Lung (tissue), 12 donors: Measurements from ENCODE around the gene HLA-DRA. TPM values are rescaled to one million over a fixed set of nuclear protein-coding genes. Genes with fewer than 3 reads are reported as not detected.
A peak's percentile ranks its signal among the peaks of the same experiment; 100 is the strongest.

ENCODE experiments used
- ATAC-seq: fragments of 200-7000 bp; cut with Tn5 transposase; one replicate; pipeline ENCODE4 v1.9.1; 2020; ENCODE audit warnings: moderate number of reproducible peaks; ENCODE audit not compliant: insufficient read depth, low FRiP score
- DNase-seq, 3 donors: peaks; one replicate each; pipeline ENCODE4 v3.0.0-alpha.2; 2013 to 2017
- H3K27ac ChIP-seq, 2 donors: one replicate each; pipeline ENCODE4 v1.5.1; 2013; ENCODE audit warnings: mild to moderate bottlenecking in 2 of 2, moderate library complexity in 2 of 2, control low read depth in 1 of 2, inconsistent platforms in 1 of 2, low read depth in 1 of 2, low read length in 1 of 2
- H3K27me3 ChIP-seq, 3 donors: one replicate each; pipeline ENCODE4 v1.5.1; 2013; ENCODE audit warnings: low read length in 2 of 3; ENCODE audit not compliant: control insufficient read depth in 3 of 3, insufficient read depth in 3 of 3
- H3K36me3 ChIP-seq, 4 donors: one replicate each; pipeline ENCODE4 v1.5.1; 2013; ENCODE audit warnings: low read length in 4 of 4, mild to moderate bottlenecking in 1 of 4, moderate library complexity in 1 of 4; ENCODE audit not compliant: control insufficient read depth in 4 of 4, insufficient read depth in 4 of 4
- H3K4me1 ChIP-seq, 5 donors: one replicate each; pipeline ENCODE4 v1.5.1; 2013; ENCODE audit warnings: low read length in 5 of 5, mild to moderate bottlenecking in 2 of 5, moderate library complexity in 1 of 5; ENCODE audit not compliant: control insufficient read depth in 5 of 5, insufficient read depth in 5 of 5
- H3K4me3 ChIP-seq: one replicate; pipeline ENCODE4 v1.5.1; 2013; ENCODE audit warnings: mild to moderate bottlenecking, control low read depth, moderate library complexity
- H3K9ac ChIP-seq, 2 donors: one replicate each; pipeline ENCODE4 v1.5.1; 2013; ENCODE audit warnings: low read length in 2 of 2, control low read depth in 1 of 2; ENCODE audit not compliant: insufficient read depth in 1 of 2
- H3K9me3 ChIP-seq, 4 donors: one replicate each; pipeline ENCODE4 v1.5.1; 2013; ENCODE audit warnings: low read length in 3 of 4, mild to moderate bottlenecking in 1 of 4, moderate library complexity in 1 of 4; ENCODE audit not compliant: control insufficient read depth in 4 of 4, insufficient read depth in 3 of 4
- WGBS, 2 donors: extraction: QIAGEN DNeasy Blood & Tissue Kit; methylation state at CpG; one replicate each; pipeline ENCODE4 v1.1.7; 2013; 5-methylcytosine and 5-hydroxymethylcytosine counted together
- polyA plus RNA-seq, 2 donors: library from polyadenylated mRNA; stranded (reverse); fragments of 200-250 nt; gene quantifications; one replicate each; pipeline ENCODE4 v1.2.1, GENCODE V29; 2013
- total RNA-seq, 2 donors: library from RNA; depleted of rRNA in 1 of 2; stranded (reverse); fragments of >200 nt in 1 of 2; gene quantifications; one replicate each; pipeline ENCODE4 v1.2.1, GENCODE V29; 2014 to 2021
- TF ChIP-seq, protein P1 (sequence below): IDR thresholded peaks from 2 replicates; pipeline ENCODE4 v1.5.1; 2012; ENCODE audit warnings: mild to moderate bottlenecking; ENCODE audit errors: control extremely low read depth, extremely low read depth
- donor health status: control.
- donor health status: control.
- donor health status: Bipolar disorder and iron deficiency.
- donor health status: healthy.
- donor health status: DM: yes; HTN: yes; CAD: no.

HLA-DRA gene
- total and polyA plus RNA-seq, 4 donors, result 421 to 1,160 (median 875) TPM

DNA sequence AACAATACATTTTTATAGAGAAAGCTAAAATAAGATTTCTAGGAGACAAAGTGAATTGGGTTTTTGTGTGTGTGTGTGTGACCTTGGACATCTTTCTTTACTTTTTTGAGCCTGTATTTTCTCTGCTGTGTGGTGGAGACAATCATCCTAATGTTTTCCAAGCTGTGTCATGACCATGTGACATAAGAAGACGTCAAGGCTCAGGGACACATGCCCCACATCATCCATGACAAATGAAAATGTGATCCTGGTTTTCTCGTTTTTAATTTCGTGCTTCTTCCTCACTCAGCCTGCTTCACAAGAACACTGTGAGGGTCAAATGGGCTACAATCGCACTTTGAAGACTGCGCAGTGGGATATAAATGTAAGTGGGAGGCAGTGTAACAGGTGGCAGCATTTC, 28.8 kb upstream of the HLA-DRA start:
- no peak overlapping the region for H3K27ac ChIP-seq
- no peaks in the 10 kb centered on the region for H3K36me3 ChIP-seq
- H3K4me1 ChIP-seq, result no peaks in the 10 kb centered on the region
- ATAC-seq (no peak), DNase-seq (no peak)
- H3K9ac ChIP-seq, result no peak overlapping the region
- 54 to 60% methylated on average over 5 of the region's 5 CpGs for WGBS, 2 donors
- TF ChIP-seq, protein P1, sequence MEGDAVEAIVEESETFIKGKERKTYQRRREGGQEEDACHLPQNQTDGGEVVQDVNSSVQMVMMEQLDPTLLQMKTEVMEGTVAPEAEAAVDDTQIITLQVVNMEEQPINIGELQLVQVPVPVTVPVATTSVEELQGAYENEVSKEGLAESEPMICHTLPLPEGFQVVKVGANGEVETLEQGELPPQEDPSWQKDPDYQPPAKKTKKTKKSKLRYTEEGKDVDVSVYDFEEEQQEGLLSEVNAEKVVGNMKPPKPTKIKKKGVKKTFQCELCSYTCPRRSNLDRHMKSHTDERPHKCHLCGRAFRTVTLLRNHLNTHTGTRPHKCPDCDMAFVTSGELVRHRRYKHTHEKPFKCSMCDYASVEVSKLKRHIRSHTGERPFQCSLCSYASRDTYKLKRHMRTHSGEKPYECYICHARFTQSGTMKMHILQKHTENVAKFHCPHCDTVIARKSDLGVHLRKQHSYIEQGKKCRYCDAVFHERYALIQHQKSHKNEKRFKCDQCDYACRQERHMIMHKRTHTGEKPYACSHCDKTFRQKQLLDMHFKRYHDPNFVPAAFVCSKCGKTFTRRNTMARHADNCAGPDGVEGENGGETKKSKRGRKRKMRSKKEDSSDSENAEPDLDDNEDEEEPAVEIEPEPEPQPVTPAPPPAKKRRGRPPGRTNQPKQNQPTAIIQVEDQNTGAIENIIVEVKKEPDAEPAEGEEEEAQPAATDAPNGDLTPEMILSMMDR, result no peak
- no peaks in the 10 kb centered on the region for H3K9me3 ChIP-seq
- peaks cover 0 to 38% (median 33%) of the 10 kb centered on the region in 3 donors for H3K27me3 ChIP-seq
- no peak overlapping the region for H3K4me3 ChIP-seq

DNA sequence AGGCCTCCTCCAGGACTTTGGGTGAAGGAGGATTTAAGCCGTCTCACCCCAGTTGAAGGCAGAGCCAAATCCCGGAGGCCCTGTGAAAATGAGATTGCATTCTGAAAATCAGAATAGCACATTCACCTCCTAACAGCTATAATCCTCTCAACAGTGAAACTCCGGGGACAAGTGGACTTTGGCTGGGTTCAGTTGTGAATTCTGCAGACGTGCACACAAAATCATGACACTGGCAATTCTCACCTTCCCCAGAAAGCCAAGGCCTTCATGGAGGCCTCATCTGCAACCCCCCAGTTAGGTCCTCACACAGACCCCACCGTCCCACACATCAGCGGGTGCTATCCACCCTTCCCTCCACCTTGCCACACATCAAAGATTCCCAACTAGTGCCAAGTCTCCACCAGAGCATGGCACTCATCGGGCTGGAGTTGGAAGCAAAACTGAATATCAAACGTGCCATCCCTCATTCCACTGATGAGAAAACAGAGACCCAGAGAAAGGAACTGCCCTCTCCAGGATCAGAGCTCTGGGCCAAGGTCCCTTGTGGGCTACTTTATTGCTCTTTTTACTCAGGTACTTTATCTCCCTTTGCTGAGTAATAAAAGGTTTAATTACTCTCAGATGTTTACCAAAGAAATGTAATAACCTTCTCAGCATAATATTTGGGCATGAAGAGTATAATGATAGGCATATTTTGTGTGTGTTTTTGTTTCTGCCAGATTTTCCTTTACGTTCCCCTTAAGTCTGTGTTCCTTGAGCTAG, 27.9 kb upstream of the HLA-DRA start:
- ATAC-seq, result no peak
- no peaks in the 10 kb centered on the region for H3K36me3 ChIP-seq
- DNase-seq, result no peak
- no peaks in the 10 kb centered on the region for H3K9me3 ChIP-seq
- TF ChIP-seq, protein P1, result no peak
- WGBS, 2 donors, result 87 to 89% methylated on average over 9 of the region's 9 CpGs
- no peak overlapping the region for H3K27ac ChIP-seq
- peaks cover 3 to 40% (median 33%) of the 10 kb centered on the region in 3 donors for H3K27me3 ChIP-seq
- no peak overlapping the region for H3K9ac ChIP-seq
- no peak overlapping the region for H3K4me3 ChIP-seq
- no peaks in the 10 kb centered on the region for H3K4me1 ChIP-seq

DNA sequence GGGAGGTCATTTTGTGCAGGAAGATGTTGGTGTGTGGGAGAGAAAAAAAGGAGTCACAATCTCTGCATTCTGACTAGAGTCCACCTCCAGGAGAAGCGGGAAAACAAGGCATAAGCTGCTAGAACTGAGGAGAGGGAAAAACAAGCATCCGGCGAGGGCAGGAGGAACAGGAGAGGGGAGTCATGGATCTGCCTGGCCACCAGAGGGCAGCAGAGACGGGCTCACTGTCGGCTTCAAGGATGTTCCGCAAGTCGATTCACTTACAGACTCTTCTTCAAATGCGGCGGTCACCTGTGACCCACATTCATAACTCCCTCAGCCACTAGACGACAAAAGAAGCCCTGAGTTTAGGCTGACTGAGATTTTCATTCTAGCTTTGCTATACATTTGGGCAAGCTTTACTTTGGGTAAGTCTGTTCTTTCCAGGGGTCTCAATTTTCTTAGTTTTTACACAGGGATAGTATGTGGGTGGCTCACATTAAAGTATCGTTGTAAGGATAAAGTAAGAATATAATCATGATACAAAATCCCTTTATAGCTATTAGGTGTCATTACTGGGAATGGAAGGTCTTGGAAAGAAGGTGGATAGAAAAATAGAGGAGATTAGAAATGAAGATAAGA, 26.1 kb upstream of the HLA-DRA start:
- WGBS, 2 donors, result 6 to 10% methylated on average over 11 of the region's 11 CpGs
- Histone ChIP-seq H3K4me1 (no peaks in the 10 kb centered on the region), H3K36me3 (no peaks in the 10 kb centered on the region), H3K27me3 (peaks cover 3 to 45% (median 26%) of the 10 kb centered on the region in 3 donors), H3K9me3 (no peaks in the 10 kb centered on the region), H3K9ac (no peak overlapping the region), H3K27ac (no peak overlapping the region), H3K4me3 (no peak overlapping the region)
- ATAC-seq (no peak), DNase-seq (peak; percentile 72 to 82 (median 82))
- TF ChIP-seq, protein P1, result peak; percentile 94
